Body of pancreas (tissue), 4 donors: ENCODE results near the gene ELOVL5.

Source experiments
- CTCF ChIP-seq, 7 experiments: fragments of 450-650 bp in 4 of 7; fragments of 200-600 bp in 3 of 7; sonication (generic) in 3 of 7; IDR thresholded peaks; one replicate each; pipeline ENCODE4 v1.5.1; 2016 to 2019; ENCODE audit warnings: antibody characterized with exemption in 7 of 7
- POLR2A ChIP-seq, 3 donors: fragments of 450-650 bp; IDR thresholded peaks; one replicate each; pipeline ENCODE4 v1.6.1; 2016; ENCODE audit warnings: antibody characterized with exemption in 3 of 3, mild to moderate bottlenecking in 2 of 3

GRCh38 chr6:53363341-53364079, 14.8 kb upstream of the ELOVL5 start:
- no peak for TF ChIP-seq CTCF (IDR thresholded peaks at IDR 0.05)
- TF ChIP-seq POLR2A (IDR thresholded peaks at IDR 0.05) = no peak
